B cell (primary cell): ENCODE results near the gene ZBTB5. TPM values are rescaled to one million over a fixed set of nuclear protein-coding genes. Genes with fewer than 3 reads are reported as not detected.
A peak's percentile ranks its signal among the peaks of the same experiment; 100 is the strongest.

ENCODE experiments used
- ATAC-seq: fragments of 200-7000 bp; cut with Tn5 transposase; one replicate; pipeline ENCODE4 v1.10.0; 2021; ENCODE audit warnings: low read depth, mild to moderate bottlenecking, moderate number of reproducible peaks, moderate library complexity
- CTCF ChIA-PET: fragments of 350-600 bp; sonication (Branson Sonifier 250); formaldehyde crosslinking; loops from one replicate; lab custom pipeline; 2021; ENCODE audit warnings: antibody characterized with exemption, inconsistent platforms; lab: Charles Lee
- POLR2A ChIA-PET: fragments of 350-600 bp; sonication (Branson Sonifier 250); formaldehyde crosslinking; loops from one replicate; lab custom pipeline; 2021; ENCODE audit warnings: antibody characterized with exemption; lab: Charles Lee
- DNase-seq: peaks from one replicate; pipeline ENCODE4 v3.0.0; 2013
- H2AFZ ChIP-seq: 2 replicates; pipeline ENCODE4 v1.6.1; 2012; ENCODE audit warnings: mild to moderate bottlenecking, low read depth, low read length; ENCODE audit not compliant: insufficient read depth, poor library complexity, severe bottlenecking
- H3K27ac ChIP-seq, 2 donors: 1 replicate in 1 of 2; 2 replicates in 1 of 2; pipeline ENCODE4 v1.5.1; 2012 to 2013; ENCODE audit warnings: low read length in 2 of 2, mild to moderate bottlenecking in 2 of 2, moderate library complexity in 1 of 2
- H3K27me3 ChIP-seq, 4 experiments: fragments of 200-600 bp in 1 of 4; sonication (generic) in 1 of 4; replicated peaks in 1 of 4; 1 replicate in 2 of 4; 2 replicates in 2 of 4; pipeline versions ENCODE4 v1.6.1 to v1.7.0; 2013 to 2016; ENCODE audit warnings: low read length in 3 of 4, mild to moderate bottlenecking in 2 of 4, mixed read lengths in 1 of 4, moderate library complexity in 1 of 4; ENCODE audit not compliant: insufficient read depth in 4 of 4, control insufficient read depth in 3 of 4; ENCODE audit errors: control extremely low read depth in 1 of 4
- H3K36me3 ChIP-seq, 2 experiments: replicated peaks in 1 of 2; 1 replicate in 1 of 2; 2 replicates in 1 of 2; pipeline versions ENCODE4 v1.6.1 to v1.7.1; 2013; ENCODE audit warnings: low read length in 1 of 2; ENCODE audit not compliant: insufficient read depth in 2 of 2, control insufficient read depth in 1 of 2; ENCODE audit errors: control extremely low read depth in 1 of 2, extremely low read depth in 1 of 2
- H3K4me1 ChIP-seq, 2 donors: fragments of 200-600 bp in 1 of 2; sonication (generic) in 1 of 2; 1 replicate in 1 of 2; 2 replicates in 1 of 2; pipeline versions ENCODE4 v1.5.1 to v1.6.1; 2013 to 2017; ENCODE audit warnings: low read length in 2 of 2; ENCODE audit not compliant: control insufficient read depth in 2 of 2, insufficient read depth in 2 of 2
- H3K4me2 ChIP-seq: replicated peaks from 2 replicates; pipeline ENCODE3; 2012; ENCODE audit warnings: mild to moderate bottlenecking, low read depth, low read length; ENCODE audit not compliant: poor library complexity, severe bottlenecking
- H3K4me3 ChIP-seq, 5 experiments: fragments of 200-600 bp in 1 of 5; sonication (generic) in 1 of 5; 1 replicate in 3 of 5; 2 replicates in 2 of 5; pipeline versions ENCODE4 v1.5.1 to v1.7.0; 2011 to 2016; ENCODE audit warnings: low read length in 4 of 5, mild to moderate bottlenecking in 4 of 5, low read depth in 2 of 5, control low read depth in 1 of 5, moderate library complexity in 1 of 5; ENCODE audit not compliant: insufficient read depth in 1 of 5; ENCODE audit errors: control extremely low read depth in 1 of 5, extremely low read depth in 1 of 5
- H3K79me2 ChIP-seq: fragments of 200-600 bp; sonication (generic); one replicate; pipeline ENCODE4 v1.6.0; 2016; ENCODE audit warnings: low read length; ENCODE audit not compliant: control insufficient read depth, insufficient read depth
- H3K9ac ChIP-seq: fragments of 200-600 bp; sonication (generic); 2 replicates; pipeline ENCODE4 v1.6.1; 2017; ENCODE audit warnings: mild to moderate bottlenecking, low read length, moderate library complexity
- H3K9me3 ChIP-seq, 3 donors: one replicate each; pipeline versions ENCODE4 v1.6.1 to v1.7.1; 2013; ENCODE audit warnings: low read length in 2 of 3; ENCODE audit not compliant: control insufficient read depth in 2 of 3, insufficient read depth in 1 of 3; ENCODE audit errors: control extremely low read depth in 1 of 3
- H4K20me1 ChIP-seq: 2 replicates; pipeline ENCODE4 v1.6.0; 2012; ENCODE audit warnings: mild to moderate bottlenecking, low read length; ENCODE audit not compliant: insufficient read depth, control insufficient read depth, poor library complexity, severe bottlenecking
- H3K27ac Mint-ChIP-seq: one replicate; pipeline ENCODE4 v1.8.0; 2021; ENCODE audit warnings: mixed read lengths
- H3K27me3 Mint-ChIP-seq: one replicate; pipeline ENCODE4 v1.8.0; 2021; ENCODE audit warnings: mixed read lengths
- H3K4me1 Mint-ChIP-seq: one replicate; pipeline ENCODE4 v1.8.0; 2021; ENCODE audit warnings: mixed read lengths
- H3K4me3 Mint-ChIP-seq: one replicate; pipeline ENCODE4 v1.8.0; 2021; ENCODE audit warnings: mixed read lengths
- H3K9me3 Mint-ChIP-seq: one replicate; pipeline ENCODE4 v1.8.0; 2022; ENCODE audit warnings: mixed read lengths; ENCODE audit not compliant: insufficient read depth
- EZH2 ChIP-seq: IDR thresholded peaks from 2 replicates; pipeline ENCODE4 v1.6.1; 2012; ENCODE audit warnings: borderline replicate concordance, low read depth, mild to moderate bottlenecking, moderate library complexity, low read length; ENCODE audit not compliant: insufficient read depth, poor library complexity, severe bottlenecking
- WGBS: methylation state at CpG from one replicate; pipeline ENCODE4 v1.1.5; 2013; ENCODE audit warnings: missing lambda C conversion rate; ENCODE audit not compliant: insufficient coverage; 5-methylcytosine and 5-hydroxymethylcytosine counted together
- intact Hi-C: fragments of 100-400 bp; cut with micrococcal nuclease; formaldehyde crosslinking; loops from one replicate; pipeline ENCODE4 v1.10.0; 2022
- polyA plus RNA-seq: library from polyadenylated mRNA; depleted of rRNA; stranded (reverse); fragments of >200 nt; gene quantifications from 2 replicates; pipeline ENCODE4 v1.2.3, GENCODE V29; 2012
- total RNA-seq, 2 donors: library from RNA; stranded (reverse); fragments of 120-200 nt in 1 of 2; gene quantifications; 1 replicate in 1 of 2; 2 replicates in 1 of 2; pipeline versions ENCODE4 v1.2.3 to v1.2.4, GENCODE V29; 2013 to 2022
- TF ChIP-seq, protein P1 (sequence below): fragments of 200-600 bp; IDR thresholded peaks from one replicate; pipeline ENCODE4 v1.8.0; 2022; ENCODE audit warnings: antibody characterized with exemption, mild to moderate bottlenecking

ZBTB5 gene
- total and polyA plus RNA-seq, 2 donors (not counting 1 experiment from before 2014, with no cell fraction given): 12.8 to 27.6 TPM

DNA sequence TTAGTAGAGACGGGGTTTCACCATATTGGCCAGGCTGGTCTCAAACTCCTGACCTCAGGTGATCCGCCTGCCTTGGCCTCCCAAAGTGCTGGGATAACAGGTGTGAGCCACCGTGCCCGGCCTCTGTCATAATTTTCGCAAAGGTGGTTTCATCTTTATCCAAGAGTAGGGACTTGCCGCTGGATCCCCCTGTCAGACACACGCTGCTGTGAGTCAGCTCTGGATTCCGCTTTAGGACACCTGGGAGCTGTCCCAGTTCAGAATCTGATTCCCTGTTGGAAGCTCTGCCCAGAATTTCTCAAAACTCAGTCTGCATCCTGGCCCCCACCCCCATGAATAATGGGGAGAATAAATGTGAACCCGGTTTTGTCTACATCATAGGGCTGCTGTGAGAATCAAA, 60.7 kb downstream of the ZBTB5 start:
- Histone ChIP-seq H3K9me3 (no peaks in the 10 kb centered on the region), H4K20me1 (no peaks in the 10 kb centered on the region), H2AFZ (no peak overlapping the region), H3K36me3 (no peaks in the 10 kb centered on the region), H3K4me1 (peaks cover 50 to 64% of the 10 kb centered on the region in 2 donors), H3K27me3 (no peaks in the 10 kb centered on the region), H3K4me3 (no peak overlapping the region), H3K27ac (no peak overlapping the region), H3K79me2 (no peaks in the 10 kb centered on the region), H3K4me2 (no peak overlapping the region), H3K9ac (no peak overlapping the region)
- H3K27me3 Mint-ChIP-seq: no peaks in the 10 kb centered on the region
- POLR2A ChIA-PET: interaction anchor here (1.0 kb wide), 1 partner anchor 18 kb away, joined by 4 read pairs; no protein-coding TSS in a partner anchor
- peaks cover 76% of the 10 kb centered on the region for H3K4me1 Mint-ChIP-seq
- no peaks in the 10 kb centered on the region for H3K9me3 Mint-ChIP-seq
- no peak for ATAC-seq
- DNase-seq: no peak
- intact Hi-C loops: no loop called here
- WGBS: 88% methylated on average over 8 of the region's 9 CpGs
- H3K4me3 Mint-ChIP-seq: peak overlapping the region; percentile 1
- peak overlapping the region; percentile 51 for H3K27ac Mint-ChIP-seq
- CTCF ChIA-PET: interaction anchor here (1.4 to 11.4 kb wide), 3 partner anchors 9 to 31 kb away, joined by 3 to 125 read pairs (median 5); no protein-coding TSS in a partner anchor
- no peak for TF ChIP-seq EZH2
- TF ChIP-seq, protein P1, sequence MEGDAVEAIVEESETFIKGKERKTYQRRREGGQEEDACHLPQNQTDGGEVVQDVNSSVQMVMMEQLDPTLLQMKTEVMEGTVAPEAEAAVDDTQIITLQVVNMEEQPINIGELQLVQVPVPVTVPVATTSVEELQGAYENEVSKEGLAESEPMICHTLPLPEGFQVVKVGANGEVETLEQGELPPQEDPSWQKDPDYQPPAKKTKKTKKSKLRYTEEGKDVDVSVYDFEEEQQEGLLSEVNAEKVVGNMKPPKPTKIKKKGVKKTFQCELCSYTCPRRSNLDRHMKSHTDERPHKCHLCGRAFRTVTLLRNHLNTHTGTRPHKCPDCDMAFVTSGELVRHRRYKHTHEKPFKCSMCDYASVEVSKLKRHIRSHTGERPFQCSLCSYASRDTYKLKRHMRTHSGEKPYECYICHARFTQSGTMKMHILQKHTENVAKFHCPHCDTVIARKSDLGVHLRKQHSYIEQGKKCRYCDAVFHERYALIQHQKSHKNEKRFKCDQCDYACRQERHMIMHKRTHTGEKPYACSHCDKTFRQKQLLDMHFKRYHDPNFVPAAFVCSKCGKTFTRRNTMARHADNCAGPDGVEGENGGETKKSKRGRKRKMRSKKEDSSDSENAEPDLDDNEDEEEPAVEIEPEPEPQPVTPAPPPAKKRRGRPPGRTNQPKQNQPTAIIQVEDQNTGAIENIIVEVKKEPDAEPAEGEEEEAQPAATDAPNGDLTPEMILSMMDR: no peak

DNA sequence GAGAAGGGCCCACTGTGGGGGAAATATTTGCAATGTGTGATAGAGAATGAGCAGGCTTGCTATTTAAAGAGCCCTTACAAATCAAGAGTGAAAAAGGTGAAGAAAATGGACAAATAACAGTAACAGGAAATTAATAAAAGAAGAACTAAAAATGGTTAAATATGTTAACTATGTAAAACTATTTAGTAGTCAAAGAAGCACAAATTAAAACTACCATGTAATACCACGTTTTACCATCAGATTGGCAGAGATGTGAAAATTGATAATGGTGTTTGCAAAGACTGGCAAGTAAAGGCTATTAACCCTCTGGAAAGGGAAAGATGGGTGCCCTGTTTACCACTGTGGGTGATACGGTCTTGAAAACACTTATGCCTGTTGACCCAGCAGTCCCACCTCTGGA, 65.9 kb downstream of the ZBTB5 start:
- Histone ChIP-seq H3K9ac (no peak overlapping the region), H3K27me3 (no peaks in the 10 kb centered on the region), H3K9me3 (peaks cover 0 to 4% (median 0%) of the 10 kb centered on the region in 3 donors), H3K4me2 (peak overlapping the region; percentile 27), H4K20me1 (no peaks in the 10 kb centered on the region), H3K4me3 (no peak overlapping the region), H2AFZ (peak overlapping the region; percentile 34), H3K36me3 (no peaks in the 10 kb centered on the region), H3K4me1 (peaks cover 37 to 40% of the 10 kb centered on the region in 2 donors), H3K79me2 (no peaks in the 10 kb centered on the region), H3K27ac (no peak overlapping the region)
- no peak for ATAC-seq
- intact Hi-C loops: no loop called here
- CTCF ChIA-PET: interaction anchor here (0.7 to 2.4 kb wide), 6 partner anchors 8 to 510 kb away, joined by 3 to 7 read pairs (median 4); no protein-coding TSS in a partner anchor
- WGBS: no CpG with 5 or more reads among the region's 2 CpGs
- Mint-ChIP-seq H3K4me1 (peaks cover 64% of the 10 kb centered on the region), H3K9me3 (no peaks in the 10 kb centered on the region), H3K4me3 (peak overlapping the region; percentile 67), H3K27ac (peak overlapping the region; percentile 85), H3K27me3 (no peaks in the 10 kb centered on the region)
- no peak for DNase-seq
- POLR2A ChIA-PET: interaction anchor here (0.6 to 0.7 kb wide), 4 partner anchors 18 to 499 kb away, joined by 3 to 7 read pairs (median 4); no protein-coding TSS in a partner anchor
- TF ChIP-seq EZH2: no peak
- TF ChIP-seq, protein P1: no peak
